Measurements from ENCODE around the gene NUTF2.
"Not testable (repeated sequence)": the region's sequence is repeated elsewhere in the genome, so short reads cannot be mapped to it uniquely, and the experiment has no call there.

The NUTF2 gene

DNA sequence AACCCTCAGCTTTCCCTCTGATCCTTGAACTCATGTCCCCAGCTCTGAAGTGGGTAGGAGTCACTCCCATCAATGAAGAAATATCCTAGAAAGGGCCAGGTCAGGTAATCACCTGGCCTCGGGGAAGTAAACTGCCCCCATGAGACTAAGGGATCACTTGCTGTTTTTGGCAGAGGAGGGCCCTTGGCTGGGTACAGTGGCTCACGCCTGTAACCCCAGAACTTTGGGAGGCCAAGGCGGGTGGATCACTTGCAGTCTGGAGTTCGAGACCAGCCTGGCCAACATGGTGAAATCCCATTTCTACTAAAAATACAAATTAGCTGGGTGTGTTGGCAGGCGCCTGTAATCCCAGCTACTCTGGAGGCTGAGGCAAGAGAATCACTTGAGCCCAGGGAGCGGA, 17.3 kb downstream of the NUTF2 start:
- H3K9me3 ChIP-seq (ENCODE audit: control insufficient read depth, low read length); H2BK5ac ChIP-seq (ENCODE audit: low read depth, low read length, poor library complexity, severe bottlenecking); H4K8ac ChIP-seq (ENCODE audit: low read length): not testable (repeated sequence)

DNA sequence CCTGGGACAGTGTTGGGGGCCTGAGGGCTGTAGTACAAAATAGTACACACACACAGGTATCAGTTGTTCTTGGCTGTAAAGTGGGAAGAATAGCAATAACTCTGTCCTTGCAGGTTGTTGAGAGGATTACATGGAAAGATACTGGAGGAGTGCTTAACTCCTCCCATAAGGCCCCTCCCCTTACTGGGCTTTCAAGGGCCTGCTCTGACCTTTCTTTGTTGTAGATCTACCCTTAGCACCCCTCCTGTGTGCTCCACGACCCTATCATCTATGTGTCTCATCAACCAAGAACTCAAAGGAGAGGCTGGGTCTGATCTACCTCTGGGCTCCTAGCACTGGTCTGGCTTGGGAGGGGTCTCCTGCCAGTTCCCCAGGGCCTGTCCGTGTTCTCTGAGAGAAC, 17.9 kb downstream of the NUTF2 start:
- Histone ChIP-seq H2AK5ac (ENCODE audit: low read length, severe bottlenecking) (no peak overlapping the region), H3K18ac (ENCODE audit: low read depth in 1 of 2, low read length in 2 of 2) (no peak overlapping the region), H2BK15ac (ENCODE audit: low read depth, poor library complexity, severe bottlenecking) (no peak overlapping the region), H3K27me3 (ENCODE audit: control insufficient read depth in 1 of 2, insufficient read depth in 1 of 2, low read length in 2 of 2) (no peaks in the 10 kb centered on the region), H3K4ac (ENCODE audit: low read depth in 1 of 2, low read length in 2 of 2) (no peak overlapping the region), H4K91ac (ENCODE audit: low read length) (no peak overlapping the region), H3K4me2 (ENCODE audit: low read length, poor library complexity, severe bottlenecking) (no peak overlapping the region), H3K14ac (ENCODE audit: low read length in 2 of 2) (no peak overlapping the region), H2BK5ac (ENCODE audit: low read depth, low read length, poor library complexity, severe bottlenecking) (no peak overlapping the region), H3K27ac (ENCODE audit: low read length, poor library complexity, severe bottlenecking) (no peak overlapping the region), H3K9ac (ENCODE audit: low read length) (peak overlapping the region; percentile 28), H3K23ac (ENCODE audit: low read length in 2 of 2) (peak overlapping the region in 1 of 2 experiments; percentile 28), H3K4me1 (ENCODE audit: control insufficient read depth, insufficient read depth, low read depth, low read length) (peaks cover 28% of the 10 kb centered on the region), H3K4me3 (ENCODE audit: insufficient read depth in 1 of 2, low read depth in 1 of 2, low read length in 2 of 2) (no peak overlapping the region), H3K79me1 (replicated peaks; ENCODE audit: low read length, poor library complexity, severe bottlenecking) (peaks cover 14% of the 10 kb centered on the region), H2BK12ac (ENCODE audit: low read length in 2 of 2) (no peak overlapping the region), H3K36me3 (ENCODE audit: control insufficient read depth in 1 of 2, insufficient read depth in 2 of 2, low read depth in 1 of 2, low read length in 2 of 2) (peaks cover 35 to 78% of the 10 kb centered on the region in 2 experiments), H2AFZ (ENCODE audit: low read depth, low read length) (no peak overlapping the region), H3K9me3 (ENCODE audit: control insufficient read depth, low read length) (no peaks in the 10 kb centered on the region), H4K8ac (ENCODE audit: low read length) (no peak overlapping the region), H2BK120ac (ENCODE audit: low read depth, low read length) (no peak overlapping the region)
- DNase-seq: no peak
- 90% methylated on average over 2 of the region's 2 CpGs for WGBS

More for the DNA sequence above, 17.3 kb downstream of the NUTF2 start:
- not testable (repeated sequence) for H3K4me3 ChIP-seq (ENCODE audit: insufficient read depth in 1 of 2, low read depth in 1 of 2, low read length in 2 of 2); DNase-seq; H2BK15ac ChIP-seq (ENCODE audit: low read depth, poor library complexity, severe bottlenecking); H3K27me3 ChIP-seq (ENCODE audit: control insufficient read depth in 1 of 2, insufficient read depth in 1 of 2, low read length in 2 of 2); H3K14ac ChIP-seq (ENCODE audit: low read length in 2 of 2); H4K91ac ChIP-seq (ENCODE audit: low read length); H3K23ac ChIP-seq (ENCODE audit: low read length in 2 of 2); H3K18ac ChIP-seq (ENCODE audit: low read depth in 1 of 2, low read length in 2 of 2); H2AK5ac ChIP-seq (ENCODE audit: low read length, severe bottlenecking); H2BK12ac ChIP-seq (ENCODE audit: low read length in 2 of 2); H2BK120ac ChIP-seq (ENCODE audit: low read depth, low read length); H2AFZ ChIP-seq (ENCODE audit: low read depth, low read length); H3K4ac ChIP-seq (ENCODE audit: low read depth in 1 of 2, low read length in 2 of 2); H3K4me2 ChIP-seq (ENCODE audit: low read length, poor library complexity, severe bottlenecking); H3K27ac ChIP-seq (ENCODE audit: low read length, poor library complexity, severe bottlenecking)
- H3K9ac ChIP-seq (ENCODE audit: low read length): peak overlapping the region; percentile 85
- WGBS: 98% methylated on average over 5 of the region's 6 CpGs
- peaks cover 14% of the 10 kb centered on the region for H3K79me1 ChIP-seq (replicated peaks; ENCODE audit: low read length, poor library complexity, severe bottlenecking)
- H3K4me1 ChIP-seq (ENCODE audit: control insufficient read depth, insufficient read depth, low read depth, low read length): peaks cover 28% of the 10 kb centered on the region
- peaks cover 34 to 74% of the 10 kb centered on the region in 2 experiments for H3K36me3 ChIP-seq (ENCODE audit: control insufficient read depth in 1 of 2, insufficient read depth in 2 of 2, low read depth in 1 of 2, low read length in 2 of 2)

DNA sequence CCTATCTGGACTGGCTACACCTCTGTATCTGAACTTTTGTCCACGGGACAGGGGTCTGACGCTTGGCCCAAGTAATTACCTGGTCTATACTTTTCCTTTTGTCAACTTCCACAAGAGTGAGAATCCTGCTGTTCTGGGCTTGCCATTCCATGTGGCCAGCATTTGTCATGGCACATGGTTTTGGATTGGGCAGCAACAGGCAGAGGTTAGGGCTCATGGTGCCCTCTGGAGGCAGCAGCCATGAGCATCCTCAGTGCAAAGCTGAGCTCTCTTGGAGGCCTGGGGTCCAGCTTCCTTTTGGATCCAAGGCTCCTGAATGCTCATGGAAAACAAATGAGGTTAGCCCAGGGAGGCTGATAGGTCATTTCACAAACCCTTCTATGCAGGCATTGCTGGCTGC, 18.6 kb downstream of the NUTF2 start:
- Histone ChIP-seq H4K8ac (ENCODE audit: low read length) (no peak overlapping the region), H2BK5ac (ENCODE audit: low read depth, low read length, poor library complexity, severe bottlenecking) (no peak overlapping the region), H3K36me3 (ENCODE audit: control insufficient read depth in 1 of 2, insufficient read depth in 2 of 2, low read depth in 1 of 2, low read length in 2 of 2) (peaks cover 42 to 80% of the 10 kb centered on the region in 2 experiments), H2AK5ac (ENCODE audit: low read length, severe bottlenecking) (no peak overlapping the region), H3K4me1 (ENCODE audit: control insufficient read depth, insufficient read depth, low read depth, low read length) (peaks cover 28% of the 10 kb centered on the region), H2BK120ac (ENCODE audit: low read depth, low read length) (no peak overlapping the region), H3K27me3 (ENCODE audit: control insufficient read depth in 1 of 2, insufficient read depth in 1 of 2, low read length in 2 of 2) (no peaks in the 10 kb centered on the region), H3K23ac (ENCODE audit: low read length in 2 of 2) (no peak overlapping the region), H3K27ac (ENCODE audit: low read length, poor library complexity, severe bottlenecking) (no peak overlapping the region), H3K14ac (ENCODE audit: low read length in 2 of 2) (no peak overlapping the region), H4K91ac (ENCODE audit: low read length) (no peak overlapping the region), H2BK15ac (ENCODE audit: low read depth, poor library complexity, severe bottlenecking) (no peak overlapping the region), H2BK12ac (ENCODE audit: low read length in 2 of 2) (no peak overlapping the region), H3K4me3 (ENCODE audit: insufficient read depth in 1 of 2, low read depth in 1 of 2, low read length in 2 of 2) (no peak overlapping the region), H3K79me1 (replicated peaks; ENCODE audit: low read length, poor library complexity, severe bottlenecking) (peaks cover 18% of the 10 kb centered on the region), H2AFZ (ENCODE audit: low read depth, low read length) (no peak overlapping the region), H3K9ac (ENCODE audit: low read length) (peak overlapping the region; percentile 17), H3K4me2 (ENCODE audit: low read length, poor library complexity, severe bottlenecking) (no peak overlapping the region), H3K9me3 (ENCODE audit: control insufficient read depth, low read length) (no peaks in the 10 kb centered on the region), H3K4ac (ENCODE audit: low read depth in 1 of 2, low read length in 2 of 2) (no peak overlapping the region), H3K18ac (ENCODE audit: low read depth in 1 of 2, low read length in 2 of 2) (no peak overlapping the region)
- peak; percentile 51 for DNase-seq
- 95% methylated on average over 2 of the region's 2 CpGs for WGBS

DNA sequence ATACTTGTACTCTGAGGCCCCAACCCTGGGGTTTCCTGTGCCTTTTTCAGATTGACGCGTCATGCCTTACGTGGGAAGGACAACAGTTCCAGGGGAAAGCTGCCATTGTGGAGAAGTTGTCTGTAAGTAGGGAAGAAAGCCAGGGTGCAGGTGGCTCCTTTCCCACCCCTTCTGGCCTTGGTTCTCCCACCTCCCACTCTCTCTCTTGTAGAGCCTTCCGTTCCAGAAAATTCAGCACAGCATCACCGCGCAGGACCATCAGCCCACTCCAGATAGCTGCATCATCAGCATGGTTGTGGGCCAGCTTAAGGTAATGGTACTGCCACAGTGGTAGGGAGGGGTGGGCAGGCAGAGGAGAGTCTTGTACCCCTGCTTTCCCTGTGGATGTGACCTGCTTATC, 21.6 kb downstream of the NUTF2 start:
- H3K4me3 ChIP-seq (ENCODE audit: insufficient read depth in 1 of 2, low read depth in 1 of 2, low read length in 2 of 2): no peak overlapping the region
- no peak overlapping the region for H3K27ac ChIP-seq (ENCODE audit: low read length, poor library complexity, severe bottlenecking)
- H3K18ac ChIP-seq (ENCODE audit: low read depth in 1 of 2, low read length in 2 of 2): no peak overlapping the region
- no peaks in the 10 kb centered on the region for H3K9me3 ChIP-seq (ENCODE audit: control insufficient read depth, low read length)
- H3K4me1 ChIP-seq (ENCODE audit: control insufficient read depth, insufficient read depth, low read depth, low read length): peaks cover 12% of the 10 kb centered on the region
- no peak for DNase-seq
- H3K4me2 ChIP-seq (ENCODE audit: low read length, poor library complexity, severe bottlenecking): no peak overlapping the region
- H3K9ac ChIP-seq (ENCODE audit: low read length): no peak overlapping the region
- no peak overlapping the region for H4K8ac ChIP-seq (ENCODE audit: low read length)
- H3K4ac ChIP-seq (ENCODE audit: low read depth in 1 of 2, low read length in 2 of 2): no peak overlapping the region
- peaks cover 21% of the 10 kb centered on the region for H3K79me1 ChIP-seq (replicated peaks; ENCODE audit: low read length, poor library complexity, severe bottlenecking)
- H2AFZ ChIP-seq (ENCODE audit: low read depth, low read length): no peak overlapping the region
- no peak overlapping the region for H2BK5ac ChIP-seq (ENCODE audit: low read depth, low read length, poor library complexity, severe bottlenecking)
- WGBS: 97% methylated on average over 6 of the region's 6 CpGs
- H2BK15ac ChIP-seq (ENCODE audit: low read depth, poor library complexity, severe bottlenecking): no peak overlapping the region
- no peak overlapping the region for H2AK5ac ChIP-seq (ENCODE audit: low read length, severe bottlenecking)
- no peak overlapping the region for H3K14ac ChIP-seq (ENCODE audit: low read length in 2 of 2)
- H2BK120ac ChIP-seq (ENCODE audit: low read depth, low read length): no peak overlapping the region
- H3K36me3 ChIP-seq (ENCODE audit: control insufficient read depth in 1 of 2, insufficient read depth in 2 of 2, low read depth in 1 of 2, low read length in 2 of 2): peaks cover 59 to 81% of the 10 kb centered on the region in 2 experiments
- H4K91ac ChIP-seq (ENCODE audit: low read length): no peak overlapping the region
- H2BK12ac ChIP-seq (ENCODE audit: low read length in 2 of 2): no peak overlapping the region
- no peak overlapping the region for H3K23ac ChIP-seq (ENCODE audit: low read length in 2 of 2)
- H3K27me3 ChIP-seq (ENCODE audit: control insufficient read depth in 1 of 2, insufficient read depth in 1 of 2, low read length in 2 of 2): no peaks in the 10 kb centered on the region
